H1 (cell line): ENCODE results near the gene GOLGA2. TPM values are rescaled to one million over a fixed set of nuclear protein-coding genes. Genes with fewer than 3 reads are reported as not detected.
A peak's percentile ranks its signal among the peaks of the same experiment; 100 is the strongest.

ENCODE experiments used
- CTCF ChIA-PET: fragments of 300-600 bp; sonication (Branson Sonifier 250); formaldehyde crosslinking; loops from one replicate; lab custom pipeline; 2021; ENCODE audit not compliant: partially characterized antibody; lab: Charles Lee
- POLR2A ChIA-PET: fragments of 300-600 bp; sonication (Branson Sonifier 250); formaldehyde crosslinking; loops from one replicate; lab custom pipeline; 2021; ENCODE audit warnings: inconsistent platforms; ENCODE audit not compliant: partially characterized antibody; lab: Charles Lee
- DNase-seq, 2 experiments: peaks; one replicate each; pipeline versions ENCODE4 v3.0.0 to v3.0.0-alpha.2; 2010 to 2022; ENCODE audit warnings: low spot score in 2 of 2, low read depth in 1 of 2, mixed read lengths in 1 of 2
- FAIRE-seq: peaks from 2 replicates; lab custom pipeline; 2011; peaks lifted over from hg19 to GRCh38; lab: Jason Lieb, UNC
- H2AFZ ChIP-seq: 2 replicates; pipeline ENCODE4 v1.8.1; 2012; ENCODE audit warnings: low read length, inconsistent platforms
- H2AK5ac ChIP-seq: 2 replicates; pipeline ENCODE4 v1.6.1; 2013; ENCODE audit warnings: low read depth, low read length
- H2BK120ac ChIP-seq: replicated peaks from 2 replicates; pipeline ENCODE3; 2013; ENCODE audit warnings: low read depth, low read length, inconsistent platforms
- H2BK12ac ChIP-seq: 2 replicates; pipeline ENCODE4 v1.6.1; 2013; ENCODE audit warnings: low read depth, low read length
- H2BK15ac ChIP-seq: 2 replicates; pipeline ENCODE4 v1.6.1; 2013; ENCODE audit warnings: low read length
- H2BK20ac ChIP-seq: 2 replicates; pipeline ENCODE4 v1.6.1; 2013; ENCODE audit warnings: low read length
- H2BK5ac ChIP-seq: 2 replicates; pipeline ENCODE4 v1.6.1; 2013; ENCODE audit warnings: low read depth, low read length
- H3K14ac ChIP-seq: 2 replicates; pipeline ENCODE4 v1.6.1; 2013; ENCODE audit warnings: inconsistent platforms; ENCODE audit not compliant: insufficient read length
- H3K18ac ChIP-seq: 2 replicates; pipeline ENCODE4 v1.6.1; 2013; ENCODE audit warnings: low read length; ENCODE audit errors: extremely low read depth
- H3K23ac ChIP-seq: 2 replicates; pipeline ENCODE4 v1.6.1; 2013; ENCODE audit warnings: inconsistent platforms; ENCODE audit not compliant: insufficient read length
- H3K23me2 ChIP-seq: 2 replicates; pipeline ENCODE4 v1.6.1; 2013; ENCODE audit warnings: low read depth, low read length
- H3K27ac ChIP-seq: 2 replicates; pipeline ENCODE4 v1.6.1; 2011; ENCODE audit warnings: low read depth, low read length, inconsistent platforms
- H3K27me3 ChIP-seq, 4 experiments: replicated peaks in 1 of 4; 1 replicate in 1 of 4; 2 replicates in 3 of 4; pipeline versions ENCODE4 v1.6.1 to v1.8.1; 2011 to 2013; ENCODE audit warnings: low read length in 3 of 4, mild to moderate bottlenecking in 3 of 4, inconsistent platforms in 2 of 4, mixed read lengths in 2 of 4, moderate library complexity in 1 of 4; ENCODE audit not compliant: control insufficient read depth in 3 of 4, insufficient read depth in 3 of 4; ENCODE audit errors: extremely low read depth in 1 of 4
- H3K36me3 ChIP-seq, 4 experiments: 2 replicates each; pipeline versions ENCODE4 v1.6.1 to v1.8.1; 2011 to 2013; ENCODE audit warnings: mild to moderate bottlenecking in 4 of 4, low read length in 3 of 4, moderate library complexity in 2 of 4, control low read depth in 1 of 4, inconsistent platforms in 1 of 4; ENCODE audit not compliant: insufficient read depth in 4 of 4, control insufficient read depth in 2 of 4
- H3K4ac ChIP-seq: replicated peaks from 2 replicates; pipeline ENCODE3; 2013; ENCODE audit warnings: low read length, low read depth, mixed read lengths, inconsistent platforms; ENCODE audit not compliant: insufficient read length
- H3K4me1 ChIP-seq, 4 experiments: replicated peaks in 1 of 4; 1 replicate in 1 of 4; 2 replicates in 3 of 4; pipeline versions ENCODE4 v1.6.1 to v1.8.1; 2011 to 2013; ENCODE audit warnings: low read length in 3 of 4, inconsistent platforms in 2 of 4, mixed read lengths in 1 of 4; ENCODE audit not compliant: insufficient read depth in 4 of 4, control insufficient read depth in 3 of 4
- H3K4me2 ChIP-seq, 2 experiments: 2 replicates each; pipeline versions ENCODE4 v1.6.1 to v1.8.1; 2011 to 2013; ENCODE audit warnings: low read depth in 2 of 2, low read length in 2 of 2, control low read depth in 1 of 2, inconsistent platforms in 1 of 2, mild to moderate bottlenecking in 1 of 2; ENCODE audit not compliant: insufficient read depth in 1 of 2
- H3K4me3 ChIP-seq, 4 experiments: fragments of 200-600, 300-600 bp in 1 of 4; sonication (generic), shearing (Covaris generic), sonication (Bioruptor Twin) in 1 of 4; 2 replicates each; pipeline versions ENCODE4 v1.5.1 to v1.8.1; 2011 to 2016; ENCODE audit warnings: low read length in 4 of 4, low read depth in 3 of 4, control low read depth in 2 of 4, inconsistent platforms in 2 of 4, mild to moderate bottlenecking in 2 of 4, mixed read lengths in 1 of 4, moderate library complexity in 1 of 4; ENCODE audit not compliant: insufficient read depth in 2 of 4; ENCODE audit errors: extremely low read depth in 1 of 4
- H3K56ac ChIP-seq: replicated peaks from 2 replicates; pipeline ENCODE3; 2013; ENCODE audit warnings: low read depth, mild to moderate bottlenecking, mixed read lengths, low read length, inconsistent platforms; ENCODE audit not compliant: insufficient read length
- H3K79me1 ChIP-seq: 2 replicates; pipeline ENCODE4 v1.6.1; 2013; ENCODE audit warnings: low read depth, low read length, control low read depth
- H3K79me2 ChIP-seq, 2 experiments: 2 replicates each; pipeline versions ENCODE4 v1.6.1 to v1.8.1; 2012 to 2013; ENCODE audit warnings: low read length in 2 of 2, mild to moderate bottlenecking in 2 of 2, inconsistent platforms in 1 of 2; ENCODE audit not compliant: insufficient read depth in 2 of 2, control insufficient read depth in 1 of 2
- H3K9ac ChIP-seq, 4 experiments: replicated peaks in 1 of 4; 1 replicate in 1 of 4; 2 replicates in 3 of 4; pipeline versions ENCODE4 v1.6.1 to v1.8.1; 2011 to 2013; ENCODE audit warnings: low read depth in 3 of 4, low read length in 3 of 4, control low read depth in 2 of 4, mild to moderate bottlenecking in 2 of 4, moderate library complexity in 2 of 4, inconsistent platforms in 1 of 4; ENCODE audit errors: extremely low read depth in 1 of 4
- H3K9me3 ChIP-seq, 2 experiments: 2 replicates each; pipeline versions ENCODE4 v1.6.1 to v1.8.1; 2012 to 2013; ENCODE audit warnings: mild to moderate bottlenecking in 2 of 2, moderate library complexity in 2 of 2, control low read depth in 1 of 2, inconsistent platforms in 1 of 2, low read depth in 1 of 2, low read length in 1 of 2, mixed read lengths in 1 of 2; ENCODE audit not compliant: insufficient read depth in 2 of 2
- H4K20me1 ChIP-seq, 2 experiments: replicated peaks in 1 of 2; 2 replicates each; pipeline versions ENCODE3 to v1.8.1; 2011 to 2013; ENCODE audit warnings: inconsistent platforms in 2 of 2, low read length in 2 of 2, mild to moderate bottlenecking in 1 of 2; ENCODE audit not compliant: insufficient read depth in 2 of 2, control insufficient read depth in 1 of 2
- H4K5ac ChIP-seq: 2 replicates; pipeline ENCODE4 v1.6.1; 2013; ENCODE audit warnings: low read length, low read depth, mixed read lengths, inconsistent platforms; ENCODE audit not compliant: insufficient read length
- H4K8ac ChIP-seq: 2 replicates; pipeline ENCODE4 v1.8.0; 2013; ENCODE audit warnings: mild to moderate bottlenecking, moderate library complexity, low read length, inconsistent platforms; ENCODE audit not compliant: insufficient read depth; ENCODE audit errors: extremely low read depth
- H4K91ac ChIP-seq: replicated peaks from 2 replicates; pipeline ENCODE3; 2013; ENCODE audit warnings: low read length, mixed read lengths, inconsistent platforms; ENCODE audit not compliant: insufficient read length
- NRF1 ChIP-seq: IDR thresholded peaks from 2 replicates; pipeline ENCODE4 v1.6.1; 2011; ENCODE audit warnings: mild to moderate bottlenecking, low read depth, low read length, improper control_type of control experiment
- TCF12 ChIP-seq: IDR thresholded peaks from 2 replicates; pipeline ENCODE4 v1.6.1; 2011; ENCODE audit warnings: low read depth, mild to moderate bottlenecking, low read length
- WGBS, 2 experiments: shearing (Covaris generic) in 1 of 2; methylation state at CpG; one replicate each; pipeline versions ENCODE4 v1.1.6 to v1.1.7; 2013 to 2015; ENCODE audit warnings: low lambda C conversion rate in 2 of 2, mixed read lengths in 2 of 2, inconsistent platforms in 1 of 2, low coverage in 1 of 2, missing lambda C conversion rate in 1 of 2; ENCODE audit not compliant: insufficient replicate concordance in 2 of 2, insufficient coverage in 1 of 2, insufficient read length in 1 of 2; ENCODE audit errors: extremely low coverage in 1 of 2, missing lambda C conversion rate in 1 of 2; 5-methylcytosine and 5-hydroxymethylcytosine counted together
- polyA plus RNA-seq, 7 experiments: library from polyadenylated mRNA; depleted of rRNA in 3 of 7; stranded (reverse) in 5 of 7; unstranded in 2 of 7; fragments of >200 nt in 5 of 7; fragments of 200-250 nt in 2 of 7; gene quantifications; 1 replicate in 5 of 7; 2 replicates in 1 of 7; 4 replicates in 1 of 7; pipeline versions ENCODE4 v1.2.1 to v1.2.3, GENCODE V29; 2011 to 2013; ENCODE audit warnings: missing spikeins in 2 of 7, mixed read lengths in 2 of 7
- total RNA-seq: library from RNA; stranded (reverse); fragmentation: NEBNext Ultra II Directional; extraction: Animal tissue kit (Norgen Biotek cat#: 25700); gene quantifications from 2 replicates; pipeline ENCODE4 v1.2.1, GENCODE V29; 2021

Gene GOLGA2
- total and polyA plus RNA-seq, 2 of the 8 experiments (the other 6 are each of a cell fraction or from before 2014, with no cell fraction given), result 13.1 to 43.6 TPM

- H3K4me3 ChIP-seq, result no peak overlapping the region; a peak in 1 of 8 replicates
- CTCF ChIA-PET, result interaction anchor here (0.6 to 4.1 kb wide), 4 partner anchors 10 to 41 kb away, joined by 3 to 22 read pairs (median 4); partner anchors contain the start of gene DNM1
- no peak overlapping the region for H2BK12ac ChIP-seq
- H3K4me2 ChIP-seq, result peak overlapping the region in 1 of 2 experiments; percentile 14; a peak in 2 of 4 replicates
- no peak overlapping the region for H3K4ac ChIP-seq
- peaks cover 2 to 8% of the 10 kb centered on the region in 2 experiments for H4K20me1 ChIP-seq
- H2BK5ac ChIP-seq, result no peak overlapping the region
- H3K79me2 ChIP-seq, result no peaks in the 10 kb centered on the region
- no peak overlapping the region for H2BK120ac ChIP-seq
- H2BK15ac ChIP-seq, result no peak overlapping the region
- H3K14ac ChIP-seq, result peak overlapping the region; percentile 49
- no peak overlapping the region for H4K91ac ChIP-seq
- H2BK20ac ChIP-seq, result no peak overlapping the region
- peak overlapping the region; percentile 90; the same call in 1 of the 2 replicates for H2AK5ac ChIP-seq
- H3K9ac ChIP-seq, result no peak overlapping the region
- no peak overlapping the region for H2AFZ ChIP-seq
- DNase-seq (no peak), FAIRE-seq (no peak)
- H3K9me3 ChIP-seq, result no peaks in the 10 kb centered on the region
- H4K8ac ChIP-seq, result no peak overlapping the region; the same call in 1 of the 2 replicates
- H3K36me3 ChIP-seq, result peaks cover 0 to 8% (median 2%) of the 10 kb centered on the region in 4 experiments; a peak in 2 of 8 replicates
- TF ChIP-seq NRF1 (no peak), TCF12 (0 out of 2 replicates have a peak, but pooled peaks have one; percentile 68)
- H3K27me3 ChIP-seq, result no peaks in the 10 kb centered on the region; a peak in 1 of 7 replicates
- no peak overlapping the region for H3K23ac ChIP-seq
- POLR2A ChIA-PET, result interaction anchor here (0.9 to 1.3 kb wide), 3 partner anchors 12 to 23 kb away, joined by 3 to 5 read pairs (median 3); no protein-coding TSS in a partner anchor
- H3K79me1 ChIP-seq, result no peaks in the 10 kb centered on the region
- no peak overlapping the region for H4K5ac ChIP-seq
- H3K18ac ChIP-seq, result no peak overlapping the region
- peaks cover 3 to 19% (median 10%) of the 10 kb centered on the region in 4 experiments for H3K4me1 ChIP-seq
- H3K27ac ChIP-seq, result no peak overlapping the region
- peaks cover 9% of the 10 kb centered on the region; the same call in 1 of the 2 replicates for H3K23me2 ChIP-seq
- WGBS, 2 experiments, result 47% methylated on average over 3 of the region's 18 CpGs; no CpG with 5 or more reads in 1 of the 2 experiments
- no peak overlapping the region for H3K56ac ChIP-seq
Observed at GRCh38 chr9:128244837-128245231, 31.0 kb downstream of the GOLGA2 start.
